Activated CD4-positive, alpha-beta T cell treated with anti-CD3 and anti-CD28 coated beads, Interleukin-2, Interleukin-6, amounts not matched to agents 100 ng/mL and 50 ng/mL, durations not matched to agents 16 hours and 8 hours (primary cell): Measurements from ENCODE around the gene RNFT2.

Experiments
- DNase-seq: peaks from one replicate; pipeline ENCODE4 v3.0.0-alpha.2; 2020

Gene RNFT2

GRCh38 chr12:116849216-116849615, 111.1 kb downstream of the RNFT2 start:
- no peak for DNase-seq

- no peak for DNase-seq
Observed at GRCh38 chr12:116852303-116852702, 114.2 kb downstream of the RNFT2 start.

- DNase-seq = no peak
Observed at GRCh38 chr12:116853507-116853906, 115.4 kb downstream of the RNFT2 start.

- DNase-seq = no peak
Observed at GRCh38 chr12:116855744-116856470, 117.8 kb downstream of the RNFT2 start.

GRCh38 chr12:116856729-116857128, 118.6 kb downstream of the RNFT2 start:
- no peak for DNase-seq

GRCh38 chr12:116859079-116859478, 121.0 kb downstream of the RNFT2 start:
- no peak for DNase-seq

GRCh38 chr12:116860263-116860662, 122.1 kb downstream of the RNFT2 start:
- DNase-seq = no peak

- DNase-seq = peak; percentile 30
Observed at GRCh38 chr12:116861320-116861719, 123.2 kb downstream of the RNFT2 start.

- no peak for DNase-seq
Observed at GRCh38 chr12:116862167-116862566, 124.1 kb downstream of the RNFT2 start.

- DNase-seq = no peak
Observed at GRCh38 chr12:116863275-116863767, 125.2 kb downstream of the RNFT2 start.

- no peak for DNase-seq
Observed at GRCh38 chr12:116864371-116865160, 126.5 kb downstream of the RNFT2 start.

- no peak for DNase-seq
Observed at GRCh38 chr12:116867523-116867922, 129.4 kb downstream of the RNFT2 start.

- no peak for DNase-seq
Observed at GRCh38 chr12:116870306-116870705, 132.2 kb downstream of the RNFT2 start.

GRCh38 chr12:116874324-116874995, 136.3 kb downstream of the RNFT2 start:
- DNase-seq = no peak

GRCh38 chr12:116876151-116876869, 138.2 kb downstream of the RNFT2 start:
- no peak for DNase-seq

GRCh38 chr12:116878567-116879508, 140.7 kb downstream of the RNFT2 start:
- DNase-seq = no peak

GRCh38 chr12:116879509-116880212, 141.5 kb downstream of the RNFT2 start:
- DNase-seq = no peak

- no peak for DNase-seq
Observed at GRCh38 chr12:116880213-116880816, 142.2 kb downstream of the RNFT2 start.

GRCh38 chr12:116880817-116881324, 142.8 kb downstream of the RNFT2 start:
- peak; percentile 55 for DNase-seq

- no peak for DNase-seq
Observed at GRCh38 chr12:116881325-116881876, 143.3 kb downstream of the RNFT2 start, which contains the start of gene HRK. Gene HRK (minus strand): TSS chr12:116881441. CDS start chr12:116881307, 134 bp downstream.
